Activated T-helper 17 cell treated with anti-CD3 and anti-CD28 coated beads, Interleukin-2, amount 50 U/mL, for 72 hours (primary cell): Measurements from ENCODE around the gene RARB. TPM values are rescaled to one million over a fixed set of nuclear protein-coding genes. Genes with fewer than 3 reads are reported as not detected.

Experiments used
- ATAC-seq: fragments of 150-1000 bp; cut with Tn5 transposase; replicated peaks from 2 replicates; pipeline ENCODE4 v1.10.0; 2021; ENCODE audit warnings: mild to moderate bottlenecking, moderate library complexity
- H3K27ac Mint-ChIP-seq: one replicate; pipeline ENCODE4 v1.8.0; 2022; ENCODE audit warnings: mixed read lengths
- H3K27me3 Mint-ChIP-seq: one replicate; pipeline ENCODE4 v1.8.0; 2022; ENCODE audit warnings: mixed read lengths
- H3K36me3 Mint-ChIP-seq: one replicate; pipeline ENCODE4 v1.8.0; 2022; ENCODE audit warnings: low read depth, mild to moderate bottlenecking, mixed read lengths
- H3K4me1 Mint-ChIP-seq: one replicate; pipeline ENCODE4 v1.8.0; 2022; ENCODE audit warnings: mixed read lengths
- H3K4me3 Mint-ChIP-seq: one replicate; pipeline ENCODE4 v1.8.0; 2022; ENCODE audit warnings: mild to moderate bottlenecking, mixed read lengths
- H3K9me3 Mint-ChIP-seq: one replicate; pipeline ENCODE4 v1.8.0; 2022; ENCODE audit warnings: mixed read lengths
- total RNA-seq, 2 donors: library from RNA; stranded (reverse); gene quantifications; one replicate each; pipeline ENCODE4 v1.2.3, GENCODE V29; 2022

RARB gene
- total RNA-seq, 2 donors from 2014 or later, result not detected

DNA sequence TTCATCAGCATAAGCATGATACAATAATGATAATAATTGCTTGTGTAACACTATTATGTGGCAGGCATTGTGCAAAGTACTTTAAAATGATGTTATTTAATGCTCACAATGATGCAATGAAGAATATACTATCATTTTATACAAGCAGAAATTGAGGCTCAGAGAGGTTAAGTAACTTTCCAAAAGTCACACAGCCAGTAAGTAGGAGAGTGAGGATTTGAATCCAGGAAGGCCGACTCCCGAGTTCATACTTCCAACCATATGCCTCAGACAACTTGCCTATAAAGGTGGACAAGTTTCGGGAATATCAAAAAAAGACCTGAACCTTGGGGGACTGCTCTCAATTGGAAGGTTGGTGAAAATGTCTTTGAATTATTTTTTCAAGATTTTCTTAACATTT is 19.9 kb downstream of the RARB start:
- no peak overlapping the region for H3K27ac Mint-ChIP-seq
- no peaks in the 10 kb centered on the region for H3K4me1 Mint-ChIP-seq
- no peak for ATAC-seq
- H3K36me3 Mint-ChIP-seq, result no peaks in the 10 kb centered on the region
- no peaks in the 10 kb centered on the region for H3K27me3 Mint-ChIP-seq
- H3K4me3 Mint-ChIP-seq, result no peak overlapping the region
- H3K9me3 Mint-ChIP-seq, result no peaks in the 10 kb centered on the region

DNA sequence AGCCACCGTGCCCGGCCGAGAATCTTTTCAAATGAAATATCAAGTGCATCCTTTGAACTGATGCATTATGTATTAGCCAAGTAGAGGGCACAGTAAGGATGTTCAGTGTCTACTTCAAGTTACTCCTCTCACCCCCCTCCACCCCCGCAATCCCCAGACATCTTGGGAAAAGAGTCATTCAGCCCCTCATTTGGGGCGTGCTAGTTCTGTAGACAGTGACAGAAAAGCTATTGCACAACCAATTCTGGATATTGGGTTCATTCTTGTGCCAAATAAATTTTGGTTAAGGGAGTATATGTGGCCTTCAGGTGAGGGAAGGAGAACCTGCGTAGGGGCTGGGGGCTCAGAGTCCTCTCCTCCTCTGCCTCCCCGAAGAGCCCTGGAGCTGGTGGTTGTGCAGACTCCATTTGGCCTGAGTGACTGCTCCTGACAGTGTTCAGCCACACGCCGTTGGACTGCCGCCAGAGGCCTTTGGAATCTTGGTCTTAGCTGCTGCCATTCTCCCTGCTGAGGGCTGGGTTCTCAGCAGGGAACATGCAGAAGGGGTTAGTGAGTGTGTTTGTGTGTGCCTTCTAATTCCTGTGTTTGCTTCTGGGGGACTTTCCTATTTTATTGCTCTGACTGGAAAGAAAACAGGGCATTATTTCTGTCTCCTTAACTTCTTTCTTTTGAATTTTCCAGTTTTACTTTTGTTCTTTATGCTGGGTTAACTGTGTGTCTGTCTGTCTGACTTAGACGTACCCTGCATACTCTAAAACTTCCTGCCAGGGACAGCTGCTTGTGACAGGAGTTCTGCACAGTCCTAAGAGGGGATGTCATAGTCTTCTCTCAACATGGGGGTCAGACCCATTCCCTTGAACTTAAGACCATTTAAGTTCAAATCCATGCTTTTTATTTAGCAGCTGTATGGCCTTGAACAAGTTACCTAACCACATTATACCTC is 21.0 kb downstream of the RARB start:
- ATAC-seq, result no peak
- Mint-ChIP-seq H3K27me3 (no peaks in the 10 kb centered on the region), H3K27ac (no peak overlapping the region), H3K4me3 (no peak overlapping the region), H3K4me1 (no peaks in the 10 kb centered on the region), H3K36me3 (no peaks in the 10 kb centered on the region), H3K9me3 (no peaks in the 10 kb centered on the region)

DNA sequence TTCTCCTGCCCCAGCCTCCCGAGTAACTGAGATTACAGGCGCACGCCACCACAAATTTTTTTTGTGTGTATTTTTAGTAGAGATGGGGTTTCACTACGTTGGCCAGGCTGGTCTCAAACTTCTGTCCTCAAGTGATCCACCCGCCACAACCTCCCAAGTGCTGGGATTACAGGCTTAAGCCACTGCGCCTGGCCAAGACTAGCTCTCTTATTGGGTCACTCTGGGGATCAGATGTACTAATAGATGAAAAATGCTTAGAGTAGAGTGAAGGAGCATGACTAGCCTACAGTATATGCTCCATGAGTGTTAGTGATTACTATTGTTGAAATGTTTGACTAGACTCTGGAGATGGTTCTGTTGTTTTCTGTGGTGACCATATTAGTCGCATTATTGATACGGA is 21.8 kb downstream of the RARB start:
- no peaks in the 10 kb centered on the region for H3K4me1 Mint-ChIP-seq
- no peak for ATAC-seq
- no peaks in the 10 kb centered on the region for H3K9me3 Mint-ChIP-seq
- H3K27ac Mint-ChIP-seq, result no peak overlapping the region
- H3K27me3 Mint-ChIP-seq, result no peaks in the 10 kb centered on the region
- no peak overlapping the region for H3K4me3 Mint-ChIP-seq
- no peaks in the 10 kb centered on the region for H3K36me3 Mint-ChIP-seq

DNA sequence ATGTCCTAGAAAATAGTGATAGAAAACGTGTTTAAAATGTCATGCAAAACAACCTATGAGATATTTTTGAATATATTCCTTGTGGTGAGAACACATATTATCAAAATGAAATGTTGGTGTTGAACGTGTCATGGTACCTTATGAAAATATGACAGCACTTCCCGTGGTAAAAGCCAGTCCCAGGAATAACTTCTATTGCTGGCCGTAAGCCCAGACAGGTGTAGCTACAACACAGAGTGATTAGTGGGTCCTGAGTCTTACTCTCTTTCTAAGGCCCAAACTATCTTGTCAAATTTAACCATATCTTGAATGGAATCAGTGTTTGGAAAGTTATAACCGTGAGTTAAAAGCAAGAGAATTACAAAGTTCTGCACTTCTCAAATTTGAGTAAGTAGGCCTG is 24.1 kb downstream of the RARB start:
- Mint-ChIP-seq H3K9me3 (no peaks in the 10 kb centered on the region), H3K4me3 (no peak overlapping the region), H3K4me1 (no peaks in the 10 kb centered on the region), H3K36me3 (no peaks in the 10 kb centered on the region), H3K27me3 (no peaks in the 10 kb centered on the region), H3K27ac (no peak overlapping the region)
- no peak for ATAC-seq

DNA sequence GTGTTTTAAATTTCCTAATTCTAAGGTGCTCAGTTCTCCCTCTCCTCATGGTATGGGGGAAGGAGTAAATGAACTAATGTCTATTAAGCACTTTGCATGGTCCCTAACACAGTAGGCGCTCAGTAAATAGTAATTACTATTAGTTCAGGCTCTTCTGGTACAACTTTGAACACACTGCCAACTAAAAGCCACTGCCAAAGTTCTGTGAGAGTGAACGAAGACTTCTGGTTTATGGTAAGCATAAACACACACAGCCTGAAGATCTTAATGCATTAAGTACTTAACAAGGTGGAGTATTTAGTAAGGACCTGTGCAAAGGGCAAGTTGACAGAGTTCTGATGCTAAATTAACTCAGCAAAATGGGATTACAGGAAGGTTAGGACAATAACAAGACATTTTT is 24.7 kb downstream of the RARB start:
- Mint-ChIP-seq H3K4me1 (no peaks in the 10 kb centered on the region), H3K27me3 (no peaks in the 10 kb centered on the region), H3K36me3 (no peaks in the 10 kb centered on the region), H3K27ac (no peak overlapping the region), H3K4me3 (no peak overlapping the region), H3K9me3 (no peaks in the 10 kb centered on the region)
- no peak for ATAC-seq

DNA sequence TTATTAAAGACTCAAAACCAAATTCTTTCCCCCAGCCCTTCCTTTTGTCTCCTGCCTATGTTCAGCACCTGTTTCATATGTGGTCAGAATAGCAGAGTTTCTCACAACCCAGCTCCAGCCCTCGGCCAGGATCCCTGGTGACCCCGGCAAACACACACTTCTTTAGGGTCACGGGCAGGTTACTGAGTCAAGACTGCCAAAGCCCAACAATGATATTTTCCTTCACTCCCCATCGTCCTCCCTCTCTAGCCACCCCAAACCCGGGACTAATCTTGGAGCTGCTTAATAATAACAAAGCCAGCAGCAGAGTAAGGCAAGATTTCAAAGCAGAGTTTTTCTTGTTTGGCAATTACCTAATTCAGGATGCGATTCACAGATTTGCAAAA is 25.5 kb downstream of the RARB start:
- no peaks in the 10 kb centered on the region for H3K4me1 Mint-ChIP-seq
- no peak overlapping the region for H3K27ac Mint-ChIP-seq
- H3K4me3 Mint-ChIP-seq, result no peak overlapping the region
- H3K27me3 Mint-ChIP-seq, result no peaks in the 10 kb centered on the region
- no peaks in the 10 kb centered on the region for H3K36me3 Mint-ChIP-seq
- no peaks in the 10 kb centered on the region for H3K9me3 Mint-ChIP-seq
- no peak for ATAC-seq

DNA sequence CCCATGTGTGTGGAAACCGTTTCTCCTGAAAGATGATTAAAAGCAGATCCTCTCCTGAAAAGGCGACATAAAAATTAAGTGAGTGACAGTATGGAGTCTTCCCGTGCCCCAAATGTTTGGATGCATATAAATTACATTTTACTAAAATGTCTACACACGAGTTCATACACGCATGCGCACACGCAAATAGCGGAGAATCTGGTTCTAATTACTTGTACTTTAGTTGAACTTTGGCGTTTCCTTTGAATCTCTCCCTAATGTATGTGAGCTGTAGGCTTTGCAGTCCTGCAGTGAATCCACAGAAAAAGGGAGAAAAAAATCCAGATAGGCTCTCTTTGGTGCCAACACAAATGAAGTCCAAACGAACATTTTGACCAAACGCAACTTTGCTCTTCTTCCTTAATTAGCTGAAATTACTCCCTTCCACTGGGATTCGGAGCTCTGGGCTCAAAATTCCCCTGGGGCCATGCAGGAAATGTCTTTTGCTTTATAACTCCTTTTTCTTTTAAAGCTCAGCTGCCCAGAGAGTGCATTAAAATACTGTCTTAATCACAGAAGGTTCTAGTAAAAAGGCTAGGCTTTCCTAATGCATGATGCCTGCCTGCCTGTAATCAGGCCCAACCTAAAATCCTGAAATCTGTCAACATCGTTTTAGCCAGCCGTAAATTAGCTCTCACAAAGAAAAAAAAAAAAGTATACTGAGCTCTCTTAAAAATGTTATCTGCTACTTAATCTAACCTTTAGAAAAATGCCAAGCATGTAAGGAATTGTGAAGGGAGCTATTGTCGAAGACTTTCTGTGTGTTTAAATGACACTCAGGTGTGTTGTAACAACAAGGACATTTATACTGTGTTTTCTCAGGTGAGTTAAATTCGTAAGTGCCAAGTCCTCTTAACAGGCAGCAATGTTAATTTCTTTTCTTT is 26.2 kb downstream of the RARB start:
- no peaks in the 10 kb centered on the region for H3K4me1 Mint-ChIP-seq
- ATAC-seq, result no peak

DNA sequence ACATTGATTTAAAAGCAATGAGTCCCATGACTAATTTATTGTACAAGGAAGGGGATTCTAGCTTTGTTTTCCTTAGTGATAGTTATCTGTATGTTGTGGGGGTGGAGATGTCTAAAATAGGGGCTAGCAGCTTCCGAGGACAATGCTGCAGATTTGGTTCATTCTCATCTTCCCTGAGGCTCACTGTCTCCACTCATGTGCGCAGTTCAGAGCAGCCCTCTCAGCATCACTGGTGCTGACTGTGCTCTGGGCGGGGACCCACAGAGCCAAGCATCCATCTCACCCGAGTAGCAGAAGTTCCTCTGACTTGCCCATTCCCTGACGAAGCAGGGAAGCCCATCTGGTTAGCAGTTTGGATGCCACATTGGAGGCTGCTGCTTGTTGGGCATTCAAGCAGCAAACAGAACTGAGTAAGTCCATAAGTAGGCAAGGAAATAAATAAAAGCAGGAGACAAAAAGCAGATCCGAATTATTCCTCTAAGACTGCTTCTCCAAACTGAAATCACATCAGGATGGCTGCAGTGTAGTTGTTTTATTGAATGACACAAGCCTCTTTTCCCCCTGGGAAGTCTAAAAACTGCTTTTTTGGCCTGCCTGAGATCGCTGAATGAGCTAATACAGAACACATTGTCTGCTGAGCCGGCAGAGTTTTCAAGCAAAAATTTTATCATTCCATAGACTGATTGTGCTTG is 27.5 kb downstream of the RARB start:
- Mint-ChIP-seq H3K27me3 (no peaks in the 10 kb centered on the region), H3K36me3 (no peaks in the 10 kb centered on the region), H3K4me3 (no peak overlapping the region), H3K4me1 (no peaks in the 10 kb centered on the region), H3K9me3 (no peaks in the 10 kb centered on the region), H3K27ac (no peak overlapping the region)
- ATAC-seq, result no peak

More for the DNA sequence above, 26.2 kb downstream of the RARB start:
- no peak overlapping the region for H3K27ac Mint-ChIP-seq
- no peak overlapping the region for H3K4me3 Mint-ChIP-seq
- H3K36me3 Mint-ChIP-seq, result no peaks in the 10 kb centered on the region
- no peaks in the 10 kb centered on the region for H3K9me3 Mint-ChIP-seq
- no peaks in the 10 kb centered on the region for H3K27me3 Mint-ChIP-seq

DNA sequence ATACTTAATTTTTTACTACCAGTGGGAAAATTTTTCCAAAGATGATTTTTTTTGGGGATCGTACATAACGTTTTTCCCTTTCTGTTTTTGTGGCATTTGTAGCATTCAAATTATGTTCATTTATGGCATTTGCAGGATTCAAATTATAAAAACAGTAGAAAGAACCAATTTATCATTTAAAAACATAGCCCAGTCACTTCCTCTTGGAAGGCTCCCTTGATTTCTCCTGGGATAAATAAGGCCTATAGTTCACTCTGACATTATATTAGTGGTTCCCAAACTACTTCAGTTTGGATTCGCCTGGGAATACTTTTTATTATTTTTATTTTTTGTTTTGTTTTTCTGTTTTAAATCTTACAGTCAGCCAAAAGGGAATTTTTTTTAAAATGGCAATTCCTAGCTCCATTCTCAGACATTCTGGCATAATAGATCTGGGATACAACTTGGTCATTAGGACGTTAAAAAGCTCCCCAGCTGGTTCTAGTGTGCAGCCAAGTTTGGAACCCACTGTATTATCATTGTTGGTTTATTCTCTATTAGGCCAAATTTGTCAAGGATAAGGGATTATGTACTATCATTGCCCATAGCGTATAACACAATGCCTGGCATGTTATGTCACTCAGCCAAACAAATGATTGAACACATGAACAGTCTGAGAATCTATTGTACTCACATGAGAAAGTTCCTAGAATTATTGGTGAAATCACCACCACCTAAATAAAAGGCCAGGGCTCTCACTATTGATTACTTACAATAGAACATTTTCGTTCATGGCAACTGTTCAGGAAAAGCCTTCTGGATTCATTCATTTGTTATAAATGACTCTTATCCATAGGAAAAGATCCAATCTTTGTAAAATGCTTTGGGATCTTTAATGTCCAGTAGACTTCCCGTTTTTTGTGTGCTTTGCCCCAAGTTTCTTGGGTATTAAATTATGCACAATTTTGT is 28.9 kb downstream of the RARB start:
- Mint-ChIP-seq H3K27ac (no peak overlapping the region), H3K36me3 (no peaks in the 10 kb centered on the region), H3K4me1 (no peaks in the 10 kb centered on the region), H3K27me3 (no peaks in the 10 kb centered on the region), H3K9me3 (no peaks in the 10 kb centered on the region), H3K4me3 (no peak overlapping the region)
- ATAC-seq, result no peak

DNA sequence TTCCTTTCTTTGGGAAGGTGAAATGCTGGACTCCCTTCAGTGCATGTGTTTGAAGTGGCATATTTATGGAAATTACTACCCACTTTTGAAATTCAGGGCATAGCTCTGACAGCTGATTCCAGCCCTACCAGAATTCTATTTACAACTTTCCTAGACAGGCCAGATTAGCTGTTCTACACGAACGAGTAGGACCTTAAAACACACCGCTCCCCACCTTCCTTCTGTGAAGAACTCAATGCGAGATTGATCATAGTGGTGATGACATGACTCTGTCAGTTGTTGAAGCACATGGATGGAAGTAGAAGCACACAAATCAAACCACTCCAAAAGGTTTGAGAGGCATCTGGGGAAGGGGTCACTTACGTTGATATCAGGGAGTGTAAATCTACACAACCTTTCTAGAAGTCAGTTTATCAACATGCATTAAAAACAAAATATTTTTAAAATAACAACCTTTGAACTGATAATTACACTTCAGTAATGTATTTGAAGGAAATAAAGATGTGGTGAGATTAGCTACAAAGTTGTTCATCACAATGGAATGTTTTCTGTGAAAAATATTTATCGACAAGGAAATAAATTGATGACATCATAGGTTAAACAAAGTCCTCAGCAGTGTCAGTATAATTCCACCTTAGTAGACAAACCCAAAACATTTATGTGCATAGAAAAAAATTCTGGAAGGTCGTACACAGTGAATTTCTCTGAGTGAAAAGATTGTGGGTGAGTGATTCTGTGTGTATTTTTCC is 29.8 kb downstream of the RARB start:
- H3K4me1 Mint-ChIP-seq, result no peaks in the 10 kb centered on the region
- ATAC-seq, result no peak
- H3K27me3 Mint-ChIP-seq, result no peaks in the 10 kb centered on the region
- H3K4me3 Mint-ChIP-seq, result no peak overlapping the region
- no peak overlapping the region for H3K27ac Mint-ChIP-seq
- H3K36me3 Mint-ChIP-seq, result no peaks in the 10 kb centered on the region
- no peaks in the 10 kb centered on the region for H3K9me3 Mint-ChIP-seq

DNA sequence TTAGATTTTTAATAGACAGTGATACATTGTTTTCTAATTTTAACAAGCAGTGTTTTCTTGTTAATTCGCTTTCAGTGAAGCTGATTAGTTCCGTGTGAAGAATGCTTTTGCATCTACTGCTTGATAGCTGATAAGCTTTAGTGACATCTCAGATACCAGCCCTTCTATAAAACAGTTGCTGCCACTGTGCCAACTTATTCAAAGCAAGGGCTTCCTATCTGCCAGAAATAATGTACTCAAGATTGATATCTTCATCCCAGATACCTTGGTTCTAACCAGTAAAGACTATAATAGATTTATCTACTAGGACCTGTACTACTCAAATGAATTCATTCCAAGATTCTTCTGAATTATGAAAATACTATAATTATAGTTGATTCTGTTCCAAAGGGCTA is 30.4 kb downstream of the RARB start:
- no peaks in the 10 kb centered on the region for H3K9me3 Mint-ChIP-seq
- no peaks in the 10 kb centered on the region for H3K4me1 Mint-ChIP-seq
- H3K27me3 Mint-ChIP-seq, result no peaks in the 10 kb centered on the region
- H3K36me3 Mint-ChIP-seq, result no peaks in the 10 kb centered on the region
- no peak overlapping the region for H3K27ac Mint-ChIP-seq
- H3K4me3 Mint-ChIP-seq, result no peak overlapping the region
- no peak for ATAC-seq

DNA sequence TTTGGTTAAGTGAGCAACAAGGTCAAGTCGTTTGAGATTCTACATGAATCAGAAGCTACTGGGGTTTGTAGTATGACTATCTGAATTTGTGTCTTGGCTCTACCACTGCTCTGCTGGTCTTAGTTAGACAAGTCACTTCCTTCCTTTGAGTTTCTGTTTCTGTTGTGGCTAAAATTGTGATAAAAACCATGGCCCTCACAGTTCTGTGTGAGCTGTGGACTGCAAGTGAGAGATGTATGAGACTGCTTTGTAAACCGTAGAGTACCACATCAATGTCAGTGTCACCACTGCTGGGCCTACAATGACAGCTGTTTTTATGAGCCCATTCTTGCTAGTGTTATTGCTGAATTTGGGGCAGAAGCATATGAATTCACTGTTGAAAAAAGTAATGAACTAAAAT is 32.7 kb downstream of the RARB start:
- no peak overlapping the region for H3K27ac Mint-ChIP-seq
- no peaks in the 10 kb centered on the region for H3K36me3 Mint-ChIP-seq
- H3K27me3 Mint-ChIP-seq, result peaks cover 3% of the 10 kb centered on the region
- no peaks in the 10 kb centered on the region for H3K4me1 Mint-ChIP-seq
- no peak overlapping the region for H3K4me3 Mint-ChIP-seq
- peak; percentile 73 for ATAC-seq
- H3K9me3 Mint-ChIP-seq, result no peaks in the 10 kb centered on the region

DNA sequence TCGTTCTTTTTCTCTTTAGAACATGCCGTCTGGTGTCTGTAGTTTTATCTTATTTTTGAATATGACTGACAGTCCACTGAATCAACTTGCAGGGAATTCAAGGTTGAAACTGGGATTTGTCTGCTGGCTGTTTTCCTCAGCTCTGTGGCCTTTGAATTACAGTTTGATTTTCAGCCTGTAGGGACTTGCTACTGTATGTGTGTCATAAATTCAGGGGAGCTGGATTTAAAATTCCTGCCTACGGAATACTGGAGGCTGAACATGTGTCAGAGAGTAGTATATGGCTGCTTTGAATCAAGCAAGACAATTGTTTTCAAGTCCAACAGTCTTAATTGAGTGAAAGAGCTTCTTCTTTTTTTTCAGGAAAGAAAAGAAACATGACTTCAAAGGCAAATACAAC is 33.9 kb downstream of the RARB start:
- Mint-ChIP-seq H3K9me3 (no peaks in the 10 kb centered on the region), H3K4me1 (no peaks in the 10 kb centered on the region), H3K27me3 (peaks cover 3% of the 10 kb centered on the region), H3K27ac (no peak overlapping the region), H3K36me3 (no peaks in the 10 kb centered on the region), H3K4me3 (no peak overlapping the region)
- ATAC-seq, result no peak
